PC-3 (cell line): ENCODE data around the gene TBC1D2.

Experiments used
- CTCF ChIP-seq: fragments of 300-600 bp; sonication (generic); conservative IDR thresholded peaks from 2 replicates; pipeline ENCODE4 v1.5.1; 2017; ENCODE audit warnings: antibody characterized with exemption, low read depth, mild to moderate bottlenecking, low read length
- EZH2 ChIP-seq: fragments of 300-600 bp; sonication (generic); IDR thresholded peaks from one replicate; pipeline ENCODE4 v1.6.1; 2017; ENCODE audit warnings: antibody characterized with exemption, mild to moderate bottlenecking, low read length; ENCODE audit not compliant: unreplicated experiment

GRCh38 chr9:98249771-98250170 is 5.7 kb downstream of the TBC1D2 start:
- TF ChIP-seq CTCF (no peak), EZH2 (no peak)
